ENCODE data around the gene GRM5. TPM values are rescaled to one million over a fixed set of nuclear protein-coding genes. Genes with fewer than 3 reads are reported as not detected.

The GRM5 gene
- total RNA-seq, 1 donor from 2014 or later, result 0.42 TPM

DNA sequence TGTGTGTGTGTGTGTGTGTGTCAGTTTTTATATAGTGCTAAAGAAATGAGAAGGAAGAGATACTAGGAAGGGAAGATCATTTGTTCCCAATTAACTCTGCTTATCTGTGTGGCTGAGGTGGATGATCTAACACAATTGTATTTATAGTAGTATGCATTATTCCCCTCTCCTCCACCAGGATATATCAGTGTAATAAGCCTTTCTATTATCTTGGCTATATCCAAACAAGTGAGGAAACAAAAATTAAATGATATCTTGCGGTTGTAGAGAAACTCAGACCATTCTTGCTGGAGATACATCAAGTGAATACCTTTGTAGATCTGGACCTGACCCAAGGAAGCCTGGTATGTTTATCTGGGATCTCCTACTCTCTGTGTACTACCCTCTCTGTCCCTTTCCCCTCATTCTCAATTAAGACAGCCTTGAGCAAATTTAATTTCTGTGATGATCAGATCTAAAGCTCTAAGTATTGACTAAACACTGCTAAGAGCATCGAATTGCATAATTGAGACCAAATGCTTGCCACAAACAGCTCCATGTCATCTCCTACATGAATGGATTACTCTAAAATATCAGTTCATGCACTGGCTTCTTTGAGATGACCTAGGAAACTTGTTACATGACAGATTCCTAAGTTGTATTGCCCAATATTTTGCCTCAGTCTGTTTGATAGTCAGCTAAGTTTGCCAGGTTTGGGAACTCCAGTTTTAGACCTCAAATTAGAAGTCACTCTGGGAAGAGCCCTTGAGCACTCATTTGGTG, 543.0 kb downstream of the GRM5 start:
- Mint-ChIP-seq H3K4me3 (no peak overlapping the region), H3K4me1 (peaks cover 12% of the 10 kb centered on the region), H3K36me3 (peaks cover 2% of the 10 kb centered on the region), H3K27ac (no peak overlapping the region), H3K27me3 (ENCODE audit: low read depth) (no peaks in the 10 kb centered on the region), H3K9me3 (peaks cover 9% of the 10 kb centered on the region)
- TF ChIP-seq, protein P1, sequence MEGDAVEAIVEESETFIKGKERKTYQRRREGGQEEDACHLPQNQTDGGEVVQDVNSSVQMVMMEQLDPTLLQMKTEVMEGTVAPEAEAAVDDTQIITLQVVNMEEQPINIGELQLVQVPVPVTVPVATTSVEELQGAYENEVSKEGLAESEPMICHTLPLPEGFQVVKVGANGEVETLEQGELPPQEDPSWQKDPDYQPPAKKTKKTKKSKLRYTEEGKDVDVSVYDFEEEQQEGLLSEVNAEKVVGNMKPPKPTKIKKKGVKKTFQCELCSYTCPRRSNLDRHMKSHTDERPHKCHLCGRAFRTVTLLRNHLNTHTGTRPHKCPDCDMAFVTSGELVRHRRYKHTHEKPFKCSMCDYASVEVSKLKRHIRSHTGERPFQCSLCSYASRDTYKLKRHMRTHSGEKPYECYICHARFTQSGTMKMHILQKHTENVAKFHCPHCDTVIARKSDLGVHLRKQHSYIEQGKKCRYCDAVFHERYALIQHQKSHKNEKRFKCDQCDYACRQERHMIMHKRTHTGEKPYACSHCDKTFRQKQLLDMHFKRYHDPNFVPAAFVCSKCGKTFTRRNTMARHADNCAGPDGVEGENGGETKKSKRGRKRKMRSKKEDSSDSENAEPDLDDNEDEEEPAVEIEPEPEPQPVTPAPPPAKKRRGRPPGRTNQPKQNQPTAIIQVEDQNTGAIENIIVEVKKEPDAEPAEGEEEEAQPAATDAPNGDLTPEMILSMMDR (IDR thresholded peaks at IDR 0.05; ENCODE audit: unreplicated experiment), result no peak
- DNase-seq (ENCODE audit: low spot score in 2 of 2, unreplicated experiment in 2 of 2), result no peak

- TF ChIP-seq, protein P1 (IDR thresholded peaks at IDR 0.05; ENCODE audit: unreplicated experiment), result no peak
- H3K4me1 Mint-ChIP-seq, result peaks cover 12% of the 10 kb centered on the region
- no peaks in the 10 kb centered on the region for H3K27me3 Mint-ChIP-seq (ENCODE audit: low read depth)
- H3K36me3 Mint-ChIP-seq, result no peaks in the 10 kb centered on the region
- no peak overlapping the region for H3K4me3 Mint-ChIP-seq
- peaks cover 3% of the 10 kb centered on the region for H3K9me3 Mint-ChIP-seq
- peak overlapping the region; percentile 14 for H3K27ac Mint-ChIP-seq
- DNase-seq (ENCODE audit: low spot score in 2 of 2, unreplicated experiment in 2 of 2), result no peak
Measured at GRCh38 chr11:88521799-88522201, 544.0 kb downstream of the GRM5 start.

DNA sequence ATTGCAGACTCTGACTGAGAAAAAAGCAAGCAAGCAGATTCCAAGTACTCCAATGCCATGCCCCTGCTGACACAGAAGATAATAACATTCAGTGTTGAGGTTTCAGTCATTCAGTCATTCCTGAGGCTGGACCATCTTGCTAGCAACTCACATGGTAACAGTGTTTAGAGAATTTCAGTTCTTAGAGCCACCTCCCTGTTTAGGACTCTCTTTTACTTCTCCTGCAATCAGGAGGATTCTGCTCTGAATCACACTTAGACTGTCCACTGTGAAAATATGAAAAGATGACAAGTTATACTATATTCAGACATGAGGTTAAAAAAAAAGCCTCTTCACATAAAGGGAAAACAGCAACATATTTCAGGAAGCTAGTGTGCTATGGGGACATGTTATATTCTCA, 544.4 kb downstream of the GRM5 start:
- Mint-ChIP-seq H3K4me1 (peaks cover 12% of the 10 kb centered on the region), H3K27me3 (ENCODE audit: low read depth) (no peaks in the 10 kb centered on the region), H3K36me3 (no peaks in the 10 kb centered on the region), H3K27ac (peak overlapping the region; percentile 14), H3K4me3 (no peak overlapping the region), H3K9me3 (peaks cover 3% of the 10 kb centered on the region)
- TF ChIP-seq, protein P1 (IDR thresholded peaks at IDR 0.05; ENCODE audit: unreplicated experiment), result no peak
- no peak for DNase-seq (ENCODE audit: low spot score in 2 of 2, unreplicated experiment in 2 of 2)

- no peak overlapping the region for H3K4me3 Mint-ChIP-seq
- no peak for DNase-seq (ENCODE audit: low spot score in 2 of 2, unreplicated experiment in 2 of 2)
- H3K27me3 Mint-ChIP-seq (ENCODE audit: low read depth), result no peaks in the 10 kb centered on the region
- no peaks in the 10 kb centered on the region for H3K36me3 Mint-ChIP-seq
- H3K27ac Mint-ChIP-seq, result no peak overlapping the region
- peaks cover 17% of the 10 kb centered on the region for H3K4me1 Mint-ChIP-seq
- peaks cover 2% of the 10 kb centered on the region for H3K9me3 Mint-ChIP-seq
- TF ChIP-seq, protein P1 (IDR thresholded peaks at IDR 0.05; ENCODE audit: unreplicated experiment), result no peak
Measured at GRCh38 chr11:88520391-88520790, 545.4 kb downstream of the GRM5 start.

- TF ChIP-seq, protein P1 (IDR thresholded peaks at IDR 0.05; ENCODE audit: unreplicated experiment), result no peak
- Mint-ChIP-seq H3K27me3 (ENCODE audit: low read depth) (no peaks in the 10 kb centered on the region), H3K4me3 (no peak overlapping the region), H3K27ac (no peak overlapping the region), H3K9me3 (no peaks in the 10 kb centered on the region), H3K4me1 (peaks cover 26% of the 10 kb centered on the region), H3K36me3 (no peaks in the 10 kb centered on the region)
- no peak for DNase-seq (ENCODE audit: low spot score in 2 of 2, unreplicated experiment in 2 of 2)
Measured at GRCh38 chr11:88515002-88515401, 550.8 kb downstream of the GRM5 start.

All from mesothelial cell of epicardium (in vitro differentiated cells).